ENCODE data around the gene CASTOR2.
"Not testable (repeated sequence)": the region's sequence is repeated elsewhere in the genome, so short reads cannot be mapped to it uniquely, and the experiment has no call there.

CASTOR2 gene

GRCh38 chr7:74964511-74965119, at the start of gene CASTOR2:
Gene CASTOR2 (plus strand): TSS chr7:74964705. CDS start chr7:74964986, 281 bp downstream.
- not testable (repeated sequence) for DNase-seq

- DNase-seq, result not testable (repeated sequence)
These were observed 42.1 kb upstream of the CASTOR2 start for GRCh38 chr7:74922321-74922890.

- not testable (repeated sequence) for DNase-seq
These were observed 40.9 kb upstream of the CASTOR2 start for GRCh38 chr7:74923644-74924043.

GRCh38 chr7:74926968-74927367, 37.5 kb upstream of the CASTOR2 start:
- not testable (repeated sequence) for DNase-seq

GRCh38 chr7:74931563-74932328, 32.8 kb upstream of the CASTOR2 start:
- not testable (repeated sequence) for DNase-seq

- not testable (repeated sequence) for DNase-seq
These were observed 25.1 kb upstream of the CASTOR2 start for GRCh38 chr7:74939429-74939828.

GRCh38 chr7:74941302-74942069, 23.0 kb upstream of the CASTOR2 start:
- not testable (repeated sequence) for DNase-seq

- not testable (repeated sequence) for DNase-seq
These were observed 20.6 kb upstream of the CASTOR2 start for GRCh38 chr7:74943923-74944322.

GRCh38 chr7:74947741-74948140, 16.8 kb upstream of the CASTOR2 start:
- not testable (repeated sequence) for DNase-seq

- not testable (repeated sequence) for DNase-seq
These were observed 10.7 kb upstream of the CASTOR2 start for GRCh38 chr7:74953774-74954173.

GRCh38 chr7:74958328-74958727, 6.2 kb upstream of the CASTOR2 start:
- not testable (repeated sequence) for DNase-seq

GRCh38 chr7:74963704-74964510, 598 bp upstream of the CASTOR2 start:
- DNase-seq, result not testable (repeated sequence)

- DNase-seq, result not testable (repeated sequence)
These were observed 1.8 kb downstream of the CASTOR2 start for GRCh38 chr7:74966208-74966854.

GRCh38 chr7:74966909-74967308, 2.4 kb downstream of the CASTOR2 start:
- not testable (repeated sequence) for DNase-seq

- DNase-seq, result not testable (repeated sequence)
These were observed 6.9 kb downstream of the CASTOR2 start for GRCh38 chr7:74971431-74971830.

GRCh38 chr7:74972377-74972776, 7.9 kb downstream of the CASTOR2 start:
- DNase-seq, result not testable (repeated sequence)

- DNase-seq, result not testable (repeated sequence)
These were observed 11.5 kb downstream of the CASTOR2 start for GRCh38 chr7:74975959-74976358.

- not testable (repeated sequence) for DNase-seq
These were observed 13.0 kb downstream of the CASTOR2 start for GRCh38 chr7:74977523-74977922.

GRCh38 chr7:74988436-74988835, 23.9 kb downstream of the CASTOR2 start:
- DNase-seq, result not testable (repeated sequence)

- no peak for DNase-seq
These were observed 28.6 kb downstream of the CASTOR2 start for GRCh38 chr7:74993121-74993520.

- not testable (repeated sequence) for DNase-seq
These were observed 30.5 kb downstream of the CASTOR2 start for GRCh38 chr7:74994869-74995543.
